ENCODE results near the gene SGSH.

Gene SGSH

GRCh38 chr17:80219013-80219762 lies 945 bp downstream of the SGSH start:
- WGBS = 34% methylated on average over 15 of the region's 15 CpGs
- peak overlapping the region; percentile 34 for H2AK5ac ChIP-seq (ENCODE audit: low read length, severe bottlenecking)
- H4K91ac ChIP-seq (ENCODE audit: low read length) = peak overlapping the region; percentile 95
- H2AFZ ChIP-seq (ENCODE audit: low read depth, low read length) = no peak overlapping the region
- peak overlapping the region; percentile 90 for H4K8ac ChIP-seq (ENCODE audit: low read length)
- no peak overlapping the region for H3K23ac ChIP-seq (ENCODE audit: low read length in 2 of 2)
- no peaks in the 10 kb centered on the region for H3K9me3 ChIP-seq (ENCODE audit: control insufficient read depth, low read length)
- peaks cover 21% of the 10 kb centered on the region for H3K4me1 ChIP-seq (ENCODE audit: control insufficient read depth, insufficient read depth, low read depth, low read length)
- peak overlapping the region; percentile 81 to 97 for H3K4me3 ChIP-seq (ENCODE audit: insufficient read depth in 1 of 2, low read depth in 1 of 2, low read length in 2 of 2)
- H2BK120ac ChIP-seq (ENCODE audit: low read depth, low read length) = peak overlapping the region; percentile 81
- peaks cover 50 to 61% of the 10 kb centered on the region in 2 experiments for H3K36me3 ChIP-seq (ENCODE audit: control insufficient read depth in 1 of 2, insufficient read depth in 2 of 2, low read depth in 1 of 2, low read length in 2 of 2)
- peak overlapping the region; percentile 28 to 92 for H3K18ac ChIP-seq (ENCODE audit: low read depth in 1 of 2, low read length in 2 of 2)
- peak overlapping the region; percentile 26 to 44 for H2BK12ac ChIP-seq (ENCODE audit: low read length in 2 of 2)
- H3K27ac ChIP-seq (ENCODE audit: low read length, poor library complexity, severe bottlenecking) = peak overlapping the region; percentile 63
- H3K27me3 ChIP-seq (ENCODE audit: control insufficient read depth in 1 of 2, insufficient read depth in 1 of 2, low read length in 2 of 2) = no peaks in the 10 kb centered on the region
- peak overlapping the region; percentile 98 for H3K9ac ChIP-seq (ENCODE audit: low read length)
- H3K79me1 ChIP-seq (replicated peaks; ENCODE audit: low read length, poor library complexity, severe bottlenecking) = peaks cover 42% of the 10 kb centered on the region
- H2BK15ac ChIP-seq (ENCODE audit: low read depth, poor library complexity, severe bottlenecking) = no peak overlapping the region
- peak; percentile 88 for DNase-seq
- no peak overlapping the region for H3K14ac ChIP-seq (ENCODE audit: low read length in 2 of 2)
- peak overlapping the region; percentile 97 for H3K4me2 ChIP-seq (ENCODE audit: low read length, poor library complexity, severe bottlenecking)
- no peak overlapping the region for H2BK5ac ChIP-seq (ENCODE audit: low read depth, low read length, poor library complexity, severe bottlenecking)
- peak overlapping the region; percentile 9 to 97 for H3K4ac ChIP-seq (ENCODE audit: low read depth in 1 of 2, low read length in 2 of 2)

- Histone ChIP-seq H3K27me3 (ENCODE audit: control insufficient read depth in 1 of 2, insufficient read depth in 1 of 2, low read length in 2 of 2) (no peaks in the 10 kb centered on the region), H2AFZ (ENCODE audit: low read depth, low read length) (no peak overlapping the region), H3K4me3 (ENCODE audit: insufficient read depth in 1 of 2, low read depth in 1 of 2, low read length in 2 of 2) (no peak overlapping the region), H3K79me1 (replicated peaks; ENCODE audit: low read length, poor library complexity, severe bottlenecking) (peaks cover 42% of the 10 kb centered on the region), H3K23ac (ENCODE audit: low read length in 2 of 2) (no peak overlapping the region), H2BK120ac (ENCODE audit: low read depth, low read length) (no peak overlapping the region), H2BK5ac (ENCODE audit: low read depth, low read length, poor library complexity, severe bottlenecking) (no peak overlapping the region), H3K4ac (ENCODE audit: low read depth in 1 of 2, low read length in 2 of 2) (no peak overlapping the region), H3K9ac (ENCODE audit: low read length) (no peak overlapping the region), H3K36me3 (ENCODE audit: control insufficient read depth in 1 of 2, insufficient read depth in 2 of 2, low read depth in 1 of 2, low read length in 2 of 2) (peaks cover 50 to 68% of the 10 kb centered on the region in 2 experiments), H3K14ac (ENCODE audit: low read length in 2 of 2) (no peak overlapping the region), H3K4me1 (ENCODE audit: control insufficient read depth, insufficient read depth, low read depth, low read length) (peaks cover 21% of the 10 kb centered on the region), H3K4me2 (ENCODE audit: low read length, poor library complexity, severe bottlenecking) (no peak overlapping the region), H3K18ac (ENCODE audit: low read depth in 1 of 2, low read length in 2 of 2) (no peak overlapping the region), H3K27ac (ENCODE audit: low read length, poor library complexity, severe bottlenecking) (no peak overlapping the region), H2AK5ac (ENCODE audit: low read length, severe bottlenecking) (no peak overlapping the region), H4K8ac (ENCODE audit: low read length) (no peak overlapping the region), H2BK12ac (ENCODE audit: low read length in 2 of 2) (peak overlapping the region in 1 of 2 experiments; percentile 18), H4K91ac (ENCODE audit: low read length) (no peak overlapping the region), H2BK15ac (ENCODE audit: low read depth, poor library complexity, severe bottlenecking) (no peak overlapping the region), H3K9me3 (ENCODE audit: control insufficient read depth, low read length) (no peaks in the 10 kb centered on the region)
- DNase-seq = no peak
- WGBS = 87% methylated on average over 7 of the region's 7 CpGs
Observed at GRCh38 chr17:80218391-80218790, 1.7 kb downstream of the SGSH start.

DNA sequence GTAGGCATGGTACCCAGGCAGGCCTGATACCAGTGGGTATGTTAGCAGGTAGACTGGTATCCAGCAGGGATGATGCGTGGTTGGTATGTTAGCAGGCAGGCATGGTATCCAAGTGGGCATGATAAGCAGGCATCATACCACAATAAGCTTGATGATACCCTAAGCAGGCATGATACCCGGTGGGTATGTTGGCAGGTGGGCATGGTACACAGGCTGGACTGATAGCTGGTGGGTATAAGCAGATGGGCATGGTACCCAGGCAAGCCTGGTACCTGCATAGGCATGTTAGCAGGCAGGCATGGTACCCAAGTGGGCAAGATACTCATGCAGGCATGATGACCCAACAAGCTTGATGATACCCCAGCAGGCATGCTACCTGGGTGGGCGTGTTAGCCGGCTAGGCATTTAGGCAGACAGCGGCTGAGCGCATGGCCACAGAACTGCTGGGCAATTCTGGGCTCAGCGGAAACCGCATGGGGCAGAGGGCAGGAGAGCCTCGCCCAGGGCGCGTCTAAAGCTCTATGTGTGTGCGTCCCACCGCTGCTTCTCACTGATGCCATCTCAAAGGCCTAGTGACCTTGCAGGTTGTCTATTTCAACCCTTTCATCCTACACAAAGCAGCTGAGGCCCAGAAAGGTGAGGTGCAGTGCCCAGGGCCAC lies 2.3 kb downstream of the SGSH start:
- H3K9me3 ChIP-seq (ENCODE audit: control insufficient read depth, low read length) = no peaks in the 10 kb centered on the region
- no peak overlapping the region for H3K4me2 ChIP-seq (ENCODE audit: low read length, poor library complexity, severe bottlenecking)
- H3K27me3 ChIP-seq (ENCODE audit: control insufficient read depth in 1 of 2, insufficient read depth in 1 of 2, low read length in 2 of 2) = no peaks in the 10 kb centered on the region
- no peak overlapping the region for H2AK5ac ChIP-seq (ENCODE audit: low read length, severe bottlenecking)
- no peak overlapping the region for H2BK5ac ChIP-seq (ENCODE audit: low read depth, low read length, poor library complexity, severe bottlenecking)
- H4K91ac ChIP-seq (ENCODE audit: low read length) = peak overlapping the region; percentile 41
- H3K23ac ChIP-seq (ENCODE audit: low read length in 2 of 2) = no peak overlapping the region
- no peak overlapping the region for H3K4me3 ChIP-seq (ENCODE audit: insufficient read depth in 1 of 2, low read depth in 1 of 2, low read length in 2 of 2)
- H3K36me3 ChIP-seq (ENCODE audit: control insufficient read depth in 1 of 2, insufficient read depth in 2 of 2, low read depth in 1 of 2, low read length in 2 of 2) = peaks cover 49 to 68% of the 10 kb centered on the region in 2 experiments
- no peak overlapping the region for H3K18ac ChIP-seq (ENCODE audit: low read depth in 1 of 2, low read length in 2 of 2)
- no peak for DNase-seq
- H3K14ac ChIP-seq (ENCODE audit: low read length in 2 of 2) = no peak overlapping the region
- H2AFZ ChIP-seq (ENCODE audit: low read depth, low read length) = no peak overlapping the region
- H3K79me1 ChIP-seq (replicated peaks; ENCODE audit: low read length, poor library complexity, severe bottlenecking) = peaks cover 37% of the 10 kb centered on the region
- no peak overlapping the region for H2BK12ac ChIP-seq (ENCODE audit: low read length in 2 of 2)
- H2BK120ac ChIP-seq (ENCODE audit: low read depth, low read length) = no peak overlapping the region
- H2BK15ac ChIP-seq (ENCODE audit: low read depth, poor library complexity, severe bottlenecking) = peak overlapping the region; percentile 44
- no peak overlapping the region for H3K4ac ChIP-seq (ENCODE audit: low read depth in 1 of 2, low read length in 2 of 2)
- H3K4me1 ChIP-seq (ENCODE audit: control insufficient read depth, insufficient read depth, low read depth, low read length) = peaks cover 21% of the 10 kb centered on the region
- no peak overlapping the region for H3K9ac ChIP-seq (ENCODE audit: low read length)
- 98% methylated on average over 13 of the region's 13 CpGs for WGBS
- H4K8ac ChIP-seq (ENCODE audit: low read length) = no peak overlapping the region
- no peak overlapping the region for H3K27ac ChIP-seq (ENCODE audit: low read length, poor library complexity, severe bottlenecking)

Data from mesenchymal stem cell (in vitro differentiated cells and primary cell).